ENCODE results near the gene UBASH3B. TPM values are rescaled to one million over a fixed set of nuclear protein-coding genes. Genes with fewer than 3 reads are reported as not detected.

Gene UBASH3B
- total RNA-seq, 1 donor from 2014 or later = 49.8 TPM

GRCh38 chr11:122646549-122647340 lies 8.8 kb upstream of the UBASH3B start:
- no peak for DNase-seq (ENCODE audit: extremely low read depth, low read depth, low spot score)

GRCh38 chr11:122647736-122648275 lies 7.7 kb upstream of the UBASH3B start:
- no peak for DNase-seq (ENCODE audit: extremely low read depth, low read depth, low spot score)

GRCh38 chr11:122649116-122649515 lies 6.4 kb upstream of the UBASH3B start:
- DNase-seq (ENCODE audit: extremely low read depth, low read depth, low spot score) = no peak

- no peak for DNase-seq (ENCODE audit: extremely low read depth, low read depth, low spot score)
These were observed 4.9 kb upstream of the UBASH3B start for GRCh38 chr11:122650619-122651018.

- DNase-seq (ENCODE audit: extremely low read depth, low read depth, low spot score) = no peak
These were observed 3.0 kb upstream of the UBASH3B start for GRCh38 chr11:122652495-122652894.

- no peak for DNase-seq (ENCODE audit: extremely low read depth, low read depth, low spot score)
These were observed 1.5 kb upstream of the UBASH3B start for GRCh38 chr11:122653916-122654585.

- no peak for DNase-seq (ENCODE audit: extremely low read depth, low read depth, low spot score)
These were observed 630 bp downstream of the UBASH3B start for GRCh38 chr11:122656073-122656630.

- DNase-seq (ENCODE audit: extremely low read depth, low read depth, low spot score) = no peak
These were observed 1.1 kb downstream of the UBASH3B start for GRCh38 chr11:122656631-122657101.

GRCh38 chr11:122659676-122660554 lies 4.4 kb downstream of the UBASH3B start:
- DNase-seq (ENCODE audit: extremely low read depth, low read depth, low spot score) = no peak

- DNase-seq (ENCODE audit: extremely low read depth, low read depth, low spot score) = no peak
These were observed 5.8 kb downstream of the UBASH3B start for GRCh38 chr11:122661182-122661945.

GRCh38 chr11:122663056-122663740 lies 7.7 kb downstream of the UBASH3B start:
- DNase-seq (ENCODE audit: extremely low read depth, low read depth, low spot score) = no peak

- DNase-seq (ENCODE audit: extremely low read depth, low read depth, low spot score) = no peak
These were observed 8.2 kb downstream of the UBASH3B start for GRCh38 chr11:122663764-122664163.

- DNase-seq (ENCODE audit: extremely low read depth, low read depth, low spot score) = no peak
These were observed 8.7 kb downstream of the UBASH3B start for GRCh38 chr11:122664188-122664587.

GRCh38 chr11:122665861-122666260 lies 10.3 kb downstream of the UBASH3B start:
- DNase-seq (ENCODE audit: extremely low read depth, low read depth, low spot score) = no peak

- DNase-seq (ENCODE audit: extremely low read depth, low read depth, low spot score) = no peak
These were observed 11.2 kb downstream of the UBASH3B start for GRCh38 chr11:122666743-122667142.

- DNase-seq (ENCODE audit: extremely low read depth, low read depth, low spot score) = no peak
These were observed 13.1 kb downstream of the UBASH3B start for GRCh38 chr11:122668562-122669090.

GRCh38 chr11:122670131-122670530 lies 14.6 kb downstream of the UBASH3B start:
- DNase-seq (ENCODE audit: extremely low read depth, low read depth, low spot score) = no peak

- no peak for DNase-seq (ENCODE audit: extremely low read depth, low read depth, low spot score)
These were observed 15.9 kb downstream of the UBASH3B start for GRCh38 chr11:122671400-122671891.

GRCh38 chr11:122672892-122673291 lies 17.4 kb downstream of the UBASH3B start:
- DNase-seq (ENCODE audit: extremely low read depth, low read depth, low spot score) = no peak

Data from glomerular endothelial cell (primary cell).